HEK293 (cell line): ENCODE measurements around the gene MRPS27.

Experiments used
- CTCF ChIA-PET: fragments of 350-600 bp; formaldehyde crosslinking; extraction: SDS; loops from one replicate; lab custom pipeline; 2021; ENCODE audit warnings: antibody characterized with exemption; lab: Yijun Ruan, JAX
- POLR2A ChIA-PET: fragments of 300-600 bp; formaldehyde crosslinking; extraction: SDS; loops from one replicate; lab custom pipeline; 2020; ENCODE audit warnings: antibody characterized with exemption, inconsistent platforms; lab: Yijun Ruan, JAX
- H3K27ac ChIP-seq: fragments of 200-500 bp; sonication (Bioruptor generic); 2 replicates; pipeline ENCODE4 v1.5.1; 2014; ENCODE audit warnings: low read depth, low read length, control low read depth, inconsistent platforms; ENCODE audit errors: extremely low read depth
- H3K36me3 ChIP-seq, 2 experiments: fragments of 200-500 bp in 1 of 2; sonication (Bioruptor generic) in 1 of 2; 1 replicate in 1 of 2; 2 replicates in 1 of 2; pipeline ENCODE4 v1.5.1; 2014 to 2017; ENCODE audit warnings: inconsistent platforms in 2 of 2, low read length in 2 of 2; ENCODE audit not compliant: control insufficient read depth in 2 of 2, insufficient read depth in 1 of 2
- H3K4me1 ChIP-seq: fragments of 200-500 bp; sonication (Bioruptor generic); 2 replicates; pipeline ENCODE4 v1.5.1; 2014; ENCODE audit warnings: mild to moderate bottlenecking, low read length, inconsistent platforms; ENCODE audit not compliant: control insufficient read depth, insufficient read depth
- H3K4me3 ChIP-seq: 2 replicates; pipeline ENCODE4 v1.5.1; 2011; ENCODE audit warnings: low read depth, mild to moderate bottlenecking, control low read depth, low read length, moderate library complexity
- H3K9me3 ChIP-seq: fragments of 200-500 bp; sonication (Bioruptor generic); 2 replicates; pipeline ENCODE4 v1.5.1; 2014; ENCODE audit warnings: low read depth, low read length, inconsistent platforms; ENCODE audit not compliant: control insufficient read depth, insufficient read depth
- GLIS2 ChIP-seq: fragments of 450-650 bp; formaldehyde crosslinking; IDR thresholded peaks from 2 replicates; pipeline ENCODE4 v1.5.1; 2016; ENCODE audit warnings: missing biosample characterization, missing genetic modification characterization
- HOXC10 ChIP-seq: sonication (generic); formaldehyde crosslinking; IDR thresholded peaks from 2 replicates; pipeline ENCODE4 v1.8.1; 2023; ENCODE audit warnings: mild to moderate bottlenecking, missing genetic modification reagents
- IKZF3 ChIP-seq: fragments of 450-650 bp; IDR thresholded peaks from 2 replicates; pipeline ENCODE4 v1.5.0; 2018; ENCODE audit warnings: missing biosample characterization, mild to moderate bottlenecking, missing genetic modification characterization, moderate library complexity
- INSM2 ChIP-seq: fragments of 450-650 bp; formaldehyde crosslinking; IDR thresholded peaks from 2 replicates; pipeline ENCODE4 v1.5.1; 2016; ENCODE audit warnings: missing biosample characterization, missing genetic modification characterization
- KLF17 ChIP-seq: fragments of 450-650 bp; formaldehyde crosslinking; IDR thresholded peaks from 2 replicates; pipeline ENCODE4 v1.5.1; 2016; ENCODE audit warnings: missing biosample characterization, missing genetic modification characterization
- SP2 ChIP-seq: fragments of 450-650 bp; formaldehyde crosslinking; IDR thresholded peaks from 2 replicates; pipeline ENCODE4 v1.5.1; 2016; ENCODE audit warnings: missing biosample characterization, missing genetic modification characterization
- ZNF138 ChIP-seq: fragments of 450-650 bp; formaldehyde crosslinking; IDR thresholded peaks from 2 replicates; pipeline ENCODE4 v1.5.1; 2016; ENCODE audit warnings: missing biosample characterization, missing genetic modification characterization, borderline replicate concordance
- ZNF214 ChIP-seq: fragments of 450-650 bp; formaldehyde crosslinking; IDR thresholded peaks from 2 replicates; pipeline ENCODE4 v1.5.1; 2017; ENCODE audit warnings: missing biosample characterization, mild to moderate bottlenecking, missing genetic modification characterization, borderline replicate concordance
- ZNF221 ChIP-seq: fragments of 450-650 bp; formaldehyde crosslinking; IDR thresholded peaks from 2 replicates; pipeline ENCODE4 v1.5.1; 2017; ENCODE audit warnings: missing biosample characterization, missing genetic modification characterization, borderline replicate concordance
- ZNF280D ChIP-seq: fragments of 450-650 bp; formaldehyde crosslinking; IDR thresholded peaks from 2 replicates; pipeline ENCODE4 v1.5.1; 2016; ENCODE audit warnings: missing biosample characterization, missing genetic modification characterization
- ZNF529 ChIP-seq: fragments of 450-650 bp; formaldehyde crosslinking; IDR thresholded peaks from 2 replicates; pipeline ENCODE4 v1.5.1; 2017; ENCODE audit warnings: missing genetic modification characterization, missing biosample characterization; ENCODE audit not compliant: insufficient replicate concordance
- ZNF654 ChIP-seq: fragments of 450-650 bp; formaldehyde crosslinking; IDR thresholded peaks from 2 replicates; pipeline ENCODE4 v1.5.1; 2016; ENCODE audit warnings: low read depth, missing biosample characterization, missing genetic modification characterization
- ZNF701 ChIP-seq: fragments of 450-650 bp; formaldehyde crosslinking; IDR thresholded peaks from 2 replicates; pipeline ENCODE4 v1.5.1; 2016; ENCODE audit warnings: missing biosample characterization, missing genetic modification characterization
- TF ChIP-seq, protein P1 (sequence below): fragments of 450-650 bp; formaldehyde crosslinking; IDR thresholded peaks from 2 replicates; pipeline ENCODE4 v1.5.1; 2017; ENCODE audit warnings: missing biosample characterization, missing genetic modification characterization
- TF ChIP-seq, protein P2 (sequence below): fragments of 450-650 bp; formaldehyde crosslinking; IDR thresholded peaks from 2 replicates; pipeline ENCODE4 v1.5.1; 2017; ENCODE audit warnings: missing biosample characterization, missing genetic modification characterization
- TF ChIP-seq, protein P3 (sequence below): fragments of 450-650 bp; formaldehyde crosslinking; IDR thresholded peaks from 2 replicates; pipeline ENCODE4 v1.5.1; 2016; ENCODE audit warnings: missing biosample characterization, missing genetic modification characterization, low read depth

The MRPS27 gene

GRCh38 chr5:72276219-72276752 is 43.8 kb downstream of the MRPS27 start (continued):
- TF ChIP-seq INSM2 (tag by site-specific recombination) (no peak), ZNF221 (tag by site-specific recombination) (no peak)
- TF ChIP-seq, protein P1, sequence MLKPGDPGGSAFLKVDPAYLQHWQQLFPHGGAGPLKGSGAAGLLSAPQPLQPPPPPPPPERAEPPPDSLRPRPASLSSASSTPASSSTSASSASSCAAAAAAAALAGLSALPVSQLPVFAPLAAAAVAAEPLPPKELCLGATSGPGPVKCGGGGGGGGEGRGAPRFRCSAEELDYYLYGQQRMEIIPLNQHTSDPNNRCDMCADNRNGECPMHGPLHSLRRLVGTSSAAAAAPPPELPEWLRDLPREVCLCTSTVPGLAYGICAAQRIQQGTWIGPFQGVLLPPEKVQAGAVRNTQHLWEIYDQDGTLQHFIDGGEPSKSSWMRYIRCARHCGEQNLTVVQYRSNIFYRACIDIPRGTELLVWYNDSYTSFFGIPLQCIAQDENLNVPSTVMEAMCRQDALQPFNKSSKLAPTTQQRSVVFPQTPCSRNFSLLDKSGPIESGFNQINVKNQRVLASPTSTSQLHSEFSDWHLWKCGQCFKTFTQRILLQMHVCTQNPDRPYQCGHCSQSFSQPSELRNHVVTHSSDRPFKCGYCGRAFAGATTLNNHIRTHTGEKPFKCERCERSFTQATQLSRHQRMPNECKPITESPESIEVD (tag by site-specific recombination) = peak; percentile 33; the same call in 1 of the 2 replicates
- TF ChIP-seq, all 188 proteins: peak for 5

- TF ChIP-seq IKZF3 (tag by site-specific recombination) = no peak
- TF ChIP-seq, protein P2, sequence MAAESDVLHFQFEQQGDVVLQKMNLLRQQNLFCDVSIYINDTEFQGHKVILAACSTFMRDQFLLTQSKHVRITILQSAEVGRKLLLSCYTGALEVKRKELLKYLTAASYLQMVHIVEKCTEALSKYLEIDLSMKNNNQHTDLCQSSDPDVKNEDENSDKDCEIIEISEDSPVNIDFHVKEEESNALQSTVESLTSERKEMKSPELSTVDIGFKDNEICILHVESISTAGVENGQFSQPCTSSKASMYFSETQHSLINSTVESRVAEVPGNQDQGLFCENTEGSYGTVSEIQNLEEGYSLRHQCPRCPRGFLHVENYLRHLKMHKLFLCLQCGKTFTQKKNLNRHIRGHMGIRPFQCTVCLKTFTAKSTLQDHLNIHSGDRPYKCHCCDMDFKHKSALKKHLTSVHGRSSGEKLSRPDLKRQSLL (tag by site-specific recombination) = no peak
- TF ChIP-seq, protein P3, sequence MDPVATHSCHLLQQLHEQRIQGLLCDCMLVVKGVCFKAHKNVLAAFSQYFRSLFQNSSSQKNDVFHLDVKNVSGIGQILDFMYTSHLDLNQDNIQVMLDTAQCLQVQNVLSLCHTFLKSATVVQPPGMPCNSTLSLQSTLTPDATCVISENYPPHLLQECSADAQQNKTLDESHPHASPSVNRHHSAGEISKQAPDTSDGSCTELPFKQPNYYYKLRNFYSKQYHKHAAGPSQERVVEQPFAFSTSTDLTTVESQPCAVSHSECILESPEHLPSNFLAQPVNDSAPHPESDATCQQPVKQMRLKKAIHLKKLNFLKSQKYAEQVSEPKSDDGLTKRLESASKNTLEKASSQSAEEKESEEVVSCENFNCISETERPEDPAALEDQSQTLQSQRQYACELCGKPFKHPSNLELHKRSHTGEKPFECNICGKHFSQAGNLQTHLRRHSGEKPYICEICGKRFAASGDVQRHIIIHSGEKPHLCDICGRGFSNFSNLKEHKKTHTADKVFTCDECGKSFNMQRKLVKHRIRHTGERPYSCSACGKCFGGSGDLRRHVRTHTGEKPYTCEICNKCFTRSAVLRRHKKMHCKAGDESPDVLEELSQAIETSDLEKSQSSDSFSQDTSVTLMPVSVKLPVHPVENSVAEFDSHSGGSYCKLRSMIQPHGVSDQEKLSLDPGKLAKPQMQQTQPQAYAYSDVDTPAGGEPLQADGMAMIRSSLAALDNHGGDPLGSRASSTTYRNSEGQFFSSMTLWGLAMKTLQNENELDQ (tag by site-specific recombination) = no peak
- no peak for TF ChIP-seq GLIS2
- no peak for TF ChIP-seq ZNF280D (tag by site-specific recombination)
- no peak for TF ChIP-seq HOXC10 (CRISPR knock-in tag)
- TF ChIP-seq ZNF138 = no peak
- TF ChIP-seq ZNF214 (tag by site-specific recombination) = no peak
- no peak for TF ChIP-seq KLF17 (tag by site-specific recombination)
- no peak for TF ChIP-seq ZNF701 (tag by site-specific recombination)
- no peak for TF ChIP-seq SP2 (tag by site-specific recombination)
- no peak for TF ChIP-seq ZNF654
- TF ChIP-seq ZNF529 = no peak
- Histone ChIP-seq H3K9me3 (no peaks in the 10 kb centered on the region), H3K4me1 (peaks cover 9% of the 10 kb centered on the region), H3K4me3 (no peak overlapping the region), H3K36me3 (no peaks in the 10 kb centered on the region; a peak in 2 of 3 replicates), H3K27ac (no peak overlapping the region)
- ChIA-PET CTCF (interaction anchor here (0.7 to 1.6 kb wide), 3 partner anchors 9 to 35 kb away, joined by 3 to 6 read pairs (median 5); no protein-coding TSS in a partner anchor), POLR2A (no interaction called here)
Observed at GRCh38 chr5:72273547-72273946, 46.5 kb downstream of the MRPS27 start.
